K562 (cell line): ENCODE measurements around the gene ARHGAP30. TPM values are rescaled to one million over a fixed set of nuclear protein-coding genes. Genes with fewer than 3 reads are reported as not detected.

ENCODE experiments used
- E2F1 ChIP-seq: sonication (generic); formaldehyde crosslinking; IDR thresholded peaks from 2 replicates; pipeline ENCODE4 v1.8.1; 2023; ENCODE audit warnings: mild to moderate bottlenecking, missing genetic modification reagents, moderate library complexity
- GATAD2B ChIP-seq: fragments of 450-650 bp; IDR thresholded peaks from 2 replicates; pipeline ENCODE4 v1.6.1; 2017; ENCODE audit warnings: mild to moderate bottlenecking, borderline replicate concordance
- JUNB ChIP-seq: fragments of 450-650 bp; formaldehyde crosslinking; conservative IDR thresholded peaks from 2 replicates; pipeline ENCODE4 v1.4.0; 2020; ENCODE audit warnings: mild to moderate bottlenecking
- MYC ChIP-seq, 2 experiments: fragments of 250-450 bp in 1 of 2; sonication (Bioruptor Pico) in 1 of 2; IDR thresholded peaks; 2 replicates each; pipeline versions ENCODE4 v1.5.1 to v1.6.1; 2012 to 2021; ENCODE audit warnings: low read depth in 2 of 2, borderline replicate concordance in 1 of 2, improper control_type of control experiment in 1 of 2, low read length in 1 of 2, mild to moderate bottlenecking in 1 of 2, moderate library complexity in 1 of 2
- SMARCC2 ChIP-seq: fragments of 450-650 bp; IDR thresholded peaks from 2 replicates; pipeline ENCODE4 v1.6.1; 2017; ENCODE audit warnings: antibody characterized with exemption, moderate library complexity, mild to moderate bottlenecking, low read depth
- THAP12 ChIP-seq: fragments of 250-450 bp; sonication (Bioruptor Pico); IDR thresholded peaks from 2 replicates; pipeline ENCODE4 v1.9.0; 2021; ENCODE audit warnings: mild to moderate bottlenecking, inconsistent platforms
- THRB ChIP-seq: fragments of 450-650 bp; formaldehyde crosslinking; conservative IDR thresholded peaks from 2 replicates; pipeline ENCODE4 v1.4.0; 2022; ENCODE audit warnings: mild to moderate bottlenecking, missing genetic modification characterization
- ZBTB40 ChIP-seq, 2 experiments: fragments of 450-650 bp in 1 of 2; sonication (generic) in 1 of 2; formaldehyde crosslinking in 1 of 2; IDR thresholded peaks; 2 replicates each; pipeline versions ENCODE4 v1.7.1 to v1.9.0; 2016 to 2022; ENCODE audit warnings: inconsistent platforms in 1 of 2, mild to moderate bottlenecking in 1 of 2, missing genetic modification reagents in 1 of 2
- polyA plus RNA-seq, 8 experiments: library from polyadenylated mRNA; depleted of rRNA in 4 of 8; stranded (reverse) in 5 of 8; unstranded in 3 of 8; fragments of >200 nt; fragmentation: Nextera tagmentation in 2 of 8; fragmentation: Illumina TruSeq in 1 of 8; extraction: Ambion mirVana in 2 of 8; extraction: Trizol in 1 of 8; gene quantifications; 2 replicates each; pipeline versions ENCODE4 v1.2.1 to v1.2.3, GENCODE V29; 2011 to 2014; ENCODE audit warnings: inconsistent platforms in 1 of 8, missing spikeins in 1 of 8
- total RNA-seq, 7 experiments: library from RNA; depleted of rRNA in 6 of 7; stranded (reverse); fragments of >200 nt in 6 of 7; fragmentation: Illumina TruSeq in 2 of 7; extraction: Trizol in 2 of 7; gene quantifications; 2 replicates each; pipeline versions ENCODE4 v1.2.1 to v1.2.3, GENCODE V29; 2011 to 2021; ENCODE audit warnings: low replicate concordance in 1 of 7
- TF ChIP-seq, protein P1 (sequence below): sonication (generic); formaldehyde crosslinking; IDR thresholded peaks from 2 replicates; pipeline ENCODE4 v1.5.0; 2020; ENCODE audit warnings: missing genetic modification reagents

The ARHGAP30 gene
- total and polyA plus RNA-seq, 9 of the 15 experiments (the other 6 are each of a cell fraction or from before 2014, with no cell fraction given) = 0.01 to 0.73 (median 0.12) TPM

DNA sequence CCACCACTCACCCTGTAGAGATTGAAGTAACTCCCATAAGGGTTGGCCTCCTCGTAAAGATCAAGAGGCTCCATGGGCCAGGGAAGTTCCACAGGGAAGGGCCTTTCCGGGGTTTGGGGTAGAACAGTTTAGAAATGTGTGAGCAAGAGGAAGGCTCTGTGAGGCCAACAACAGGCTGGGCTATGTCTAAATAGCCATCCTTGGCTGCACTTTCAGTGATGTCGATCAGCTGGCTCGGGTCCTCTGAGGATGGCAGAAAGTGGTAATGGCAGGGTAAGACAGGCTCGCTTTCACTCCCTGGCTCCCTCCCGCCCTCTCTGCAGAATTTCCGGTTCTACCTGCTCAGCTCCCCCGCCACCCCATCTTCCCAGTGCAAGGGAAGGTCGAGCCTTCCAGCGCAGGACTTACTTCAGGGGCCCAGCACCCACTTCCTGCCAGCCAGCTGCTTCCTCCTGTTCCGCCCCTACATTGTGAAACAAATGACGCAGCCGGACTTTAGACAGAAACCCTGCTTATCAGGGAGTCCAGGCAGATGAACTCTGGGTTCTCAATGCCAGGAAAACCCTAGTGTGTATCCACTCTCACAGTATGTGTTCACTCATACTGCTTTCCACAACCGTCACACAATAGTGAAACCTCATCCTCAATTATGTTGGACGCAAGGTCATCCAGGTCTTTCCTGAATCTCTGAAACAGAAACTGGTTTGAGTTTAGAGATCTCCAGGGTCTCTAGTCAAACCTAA is 56.0 kb downstream of the ARHGAP30 start (continued):
- TF ChIP-seq ZBTB40 (IDR thresholded peaks at IDR 0.05) (peak; percentile 89), ZBTB40 (CRISPR knock-in tag; IDR thresholded peaks at IDR 0.05) (no peak), THAP12 (CRISPR knock-in tag) (peak; percentile 51; the same call in 1 of the 2 replicates), THRB (CRISPR knock-in tag) (peak; percentile 79; the same call in 1 of the 2 replicates), MYC (IDR thresholded peaks at IDR 0.05; ENCODE audit: low read depth, low read length) (peak; percentile 53), MYC (CRISPR knock-in tag; IDR thresholded peaks at IDR 0.05; ENCODE audit: borderline replicate concordance, low read depth) (peak; percentile 45; the same call in 1 of the 2 replicates), GATAD2B (peak; percentile 72), SMARCC2 (peak; percentile 73; the same call in 1 of the 2 replicates), JUNB (0 out of 2 replicates have a peak, but pooled peaks have one; percentile 51), E2F1 (CRISPR knock-in tag) (no peak)
- TF ChIP-seq, protein P1, sequence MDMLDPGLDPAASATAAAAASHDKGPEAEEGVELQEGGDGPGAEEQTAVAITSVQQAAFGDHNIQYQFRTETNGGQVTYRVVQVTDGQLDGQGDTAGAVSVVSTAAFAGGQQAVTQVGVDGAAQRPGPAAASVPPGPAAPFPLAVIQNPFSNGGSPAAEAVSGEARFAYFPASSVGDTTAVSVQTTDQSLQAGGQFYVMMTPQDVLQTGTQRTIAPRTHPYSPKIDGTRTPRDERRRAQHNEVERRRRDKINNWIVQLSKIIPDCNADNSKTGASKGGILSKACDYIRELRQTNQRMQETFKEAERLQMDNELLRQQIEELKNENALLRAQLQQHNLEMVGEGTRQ (CRISPR knock-in tag) = no peak
